SK-N-SH (cell line): ENCODE data around the gene LARP1. TPM values are rescaled to one million over a fixed set of nuclear protein-coding genes. Genes with fewer than 3 reads are reported as not detected.
"Not testable (repeated sequence)": the region's sequence is repeated elsewhere in the genome, so short reads cannot be mapped to it uniquely, and the experiment has no call there.

ENCODE experiments used
- CTCF ChIA-PET: fragments of 300-600, 350-600 bp; formaldehyde crosslinking; extraction: SDS; loops from one replicate; lab custom pipeline; 2021; lab: Yijun Ruan, JAX
- POLR2A ChIA-PET: fragments of 350-600 bp; sonication (Branson Sonifier 250); formaldehyde crosslinking; extraction: SDS; loops from one replicate; lab custom pipeline; 2020; ENCODE audit warnings: antibody characterized with exemption, inconsistent platforms; lab: Yijun Ruan, JAX
- DNase-seq: peaks from one replicate; pipeline ENCODE4 v3.0.0; 2012
- H2AFZ ChIP-seq: fragments of 200-600 bp; sonication (generic); 2 replicates; pipeline ENCODE4 v1.8.1; 2016; ENCODE audit warnings: antibody characterized with exemption, mild to moderate bottlenecking, low read depth
- H3F3A ChIP-seq: fragments of 200-600 bp; sonication (generic); replicated peaks from 2 replicates; pipeline ENCODE3; 2016; ENCODE audit warnings: antibody characterized with exemption, mild to moderate bottlenecking; ENCODE audit not compliant: insufficient read depth
- H3K27ac ChIP-seq, 2 experiments: fragments of 200-500 bp in 1 of 2; fragments of 200-600 bp in 1 of 2; sonication (Bioruptor generic) in 1 of 2; sonication (generic), shearing (Covaris generic) in 1 of 2; 2 replicates each; pipeline versions ENCODE4 v1.5.1 to v1.6.1; 2014 to 2016; ENCODE audit warnings: low read depth in 2 of 2, inconsistent platforms in 1 of 2, low read length in 1 of 2, mild to moderate bottlenecking in 1 of 2, mixed read lengths in 1 of 2
- H3K27me3 ChIP-seq: fragments of 200-600 bp; sonication (generic), shearing (Covaris generic); 2 replicates; pipeline ENCODE4 v1.6.1; 2016; ENCODE audit warnings: mixed run types; ENCODE audit not compliant: insufficient read depth
- H3K36me3 ChIP-seq, 2 experiments: fragments of 200-500 bp in 1 of 2; fragments of 200-600 bp in 1 of 2; sonication (Bioruptor generic) in 1 of 2; sonication (generic) in 1 of 2; replicated peaks in 1 of 2; 2 replicates each; pipeline versions ENCODE3 to v1.5.1; 2014 to 2016; ENCODE audit warnings: low read length in 1 of 2, mild to moderate bottlenecking in 1 of 2; ENCODE audit not compliant: insufficient read depth in 2 of 2, control insufficient read depth in 1 of 2
- H3K4me1 ChIP-seq, 2 experiments: fragments of 200-500 bp in 1 of 2; fragments of 200-600 bp in 1 of 2; sonication (Bioruptor generic) in 1 of 2; sonication (generic), shearing (Covaris generic) in 1 of 2; 2 replicates each; pipeline versions ENCODE4 v1.5.1 to v1.6.1; 2014 to 2016; ENCODE audit warnings: low read depth in 1 of 2, low read length in 1 of 2, mixed run types in 1 of 2; ENCODE audit not compliant: insufficient read depth in 2 of 2, control insufficient read depth in 1 of 2
- H3K4me2 ChIP-seq: fragments of 200-600 bp; sonication (generic), shearing (Covaris generic); 2 replicates; pipeline ENCODE4 v1.6.1; 2017; ENCODE audit warnings: mixed run types
- H3K4me3 ChIP-seq, 2 experiments: fragments of 200-500 bp in 1 of 2; fragments of 200-600 bp in 1 of 2; sonication (Bioruptor generic) in 1 of 2; sonication (generic), shearing (Covaris generic) in 1 of 2; 2 replicates each; pipeline versions ENCODE4 v1.5.1 to v1.8.1; 2014 to 2016; ENCODE audit warnings: low read depth in 2 of 2, inconsistent platforms in 1 of 2, low read length in 1 of 2, mild to moderate bottlenecking in 1 of 2, mixed read lengths in 1 of 2, moderate library complexity in 1 of 2
- H3K79me2 ChIP-seq: fragments of 200-600 bp; sonication (generic); 2 replicates; pipeline ENCODE4 v1.8.1; 2017; ENCODE audit warnings: mild to moderate bottlenecking; ENCODE audit not compliant: insufficient read depth
- H3K9ac ChIP-seq: fragments of 200-600 bp; sonication (generic); 2 replicates; pipeline ENCODE4 v1.6.1; 2017; ENCODE audit warnings: mixed run types
- H3K9me2 ChIP-seq: fragments of 200-600 bp; sonication (generic); 2 replicates; pipeline ENCODE4 v1.6.1; 2017; ENCODE audit warnings: mixed run types
- H3K9me3 ChIP-seq: fragments of 200-600 bp; sonication (generic); 2 replicates; pipeline ENCODE4 v1.6.1; 2017; ENCODE audit warnings: mixed run types, mild to moderate bottlenecking, moderate library complexity
- H4K20me1 ChIP-seq: fragments of 200-600 bp; sonication (generic); 2 replicates; pipeline ENCODE4 v1.6.1; 2017; ENCODE audit warnings: mild to moderate bottlenecking, mixed run types; ENCODE audit not compliant: insufficient read depth
- ELF1 ChIP-seq: IDR thresholded peaks from 2 replicates; pipeline ENCODE4 v1.4.0; 2012
- GATA2 ChIP-seq: sonication (generic); formaldehyde crosslinking; IDR thresholded peaks from 2 replicates; pipeline ENCODE4 v1.5.0; 2020; ENCODE audit warnings: mild to moderate bottlenecking, missing genetic modification reagents
- JUND ChIP-seq: IDR thresholded peaks from 2 replicates; pipeline ENCODE4 v1.4.0; 2012
- MXI1 ChIP-seq: IDR thresholded peaks from 2 replicates; pipeline ENCODE4 v1.6.1; 2012; ENCODE audit warnings: mild to moderate bottlenecking, low read depth, low read length, improper control_type of control experiment
- NRF1 ChIP-seq: IDR thresholded peaks from 2 replicates; pipeline ENCODE4 v1.6.1; 2012; ENCODE audit warnings: low read depth, mild to moderate bottlenecking, low read length
- PBX3 ChIP-seq: IDR thresholded peaks from 2 replicates; pipeline ENCODE4; 2012
- RCOR1 ChIP-seq: fragments of 150-350 bp; IDR thresholded peaks from 2 replicates; pipeline ENCODE4 v1.6.1; 2017; ENCODE audit warnings: antibody characterized with exemption, low read length
- REST ChIP-seq: IDR thresholded peaks from 2 replicates; pipeline ENCODE4 v1.6.1; 2012; ENCODE audit warnings: mild to moderate bottlenecking, low read depth, low read length, moderate library complexity
- SMC3 ChIP-seq: IDR thresholded peaks from 2 replicates; pipeline ENCODE4 v1.6.1; 2012; ENCODE audit warnings: low read depth, low read length, improper control_type of control experiment
- TCF12 ChIP-seq: IDR thresholded peaks from 2 replicates; pipeline ENCODE4 v1.4.0; 2012
- WGBS: methylation state at CpG from one replicate; pipeline ENCODE4 v1.1.6; 2017; ENCODE audit warnings: low lambda C conversion rate; 5-methylcytosine and 5-hydroxymethylcytosine counted together
- polyA plus RNA-seq, 3 experiments: library from polyadenylated mRNA; depleted of rRNA; stranded (reverse); fragments of >200 nt; gene quantifications; 2 replicates each; pipeline ENCODE4 v1.2.3, GENCODE V29; 2012

LARP1 gene
- polyA plus RNA-seq, 1 of the 3 experiments (the other 2 are of a cell fraction) = 57.4 TPM

- CTCF ChIA-PET = no interaction called here
Observed at GRCh38 chr5:154734370-154735248, 20.6 kb upstream of the LARP1 start.

GRCh38 chr5:154735362-154735761 is 19.8 kb upstream of the LARP1 start:
- H2AFZ ChIP-seq, CTCF ChIA-PET, H3F3A ChIP-seq, H3K36me3 ChIP-seq, H3K9me3 ChIP-seq, H3K9ac ChIP-seq, H3K27me3 ChIP-seq, H3K79me2 ChIP-seq, DNase-seq, H3K4me3 ChIP-seq, H4K20me1 ChIP-seq, H3K4me1 ChIP-seq, POLR2A ChIA-PET, H3K9me2 ChIP-seq, H3K27ac ChIP-seq, H3K4me2 ChIP-seq: not testable (repeated sequence)
- whole genome bisulfite sequencing = 97% methylated on average over 7 of the region's 7 CpGs

More at GRCh38 chr5:154734370-154735248, 20.6 kb upstream of the LARP1 start:
- H3K79me2 ChIP-seq = no peaks in the 10 kb centered on the region
- H2AFZ ChIP-seq = no peak overlapping the region
- no peaks in the 10 kb centered on the region for H3K27me3 ChIP-seq
- POLR2A ChIA-PET = no interaction called here
- H3K4me1 ChIP-seq = no peaks in the 10 kb centered on the region
- H3K36me3 ChIP-seq = no peaks in the 10 kb centered on the region
- no peak overlapping the region for H3K27ac ChIP-seq
- no peak for TF ChIP-seq NRF1
- TF ChIP-seq TCF12 = no peak
- TF ChIP-seq GATA2 (CRISPR knock-in tag) = no peak
- TF ChIP-seq REST = no peak
- TF ChIP-seq JUND = no peak
- TF ChIP-seq MXI1 = no peak
- TF ChIP-seq RCOR1 = no peak
- TF ChIP-seq ELF1 = no peak
- TF ChIP-seq SMC3 = no peak
- TF ChIP-seq PBX3 = no peak
- H3F3A ChIP-seq = no peaks in the 10 kb centered on the region
- no peaks in the 10 kb centered on the region for H3K9me2 ChIP-seq
- H3K4me2 ChIP-seq = no peak overlapping the region
- H3K4me3 ChIP-seq = no peak overlapping the region
- no peak overlapping the region for H3K9ac ChIP-seq
- H3K9me3 ChIP-seq = no peaks in the 10 kb centered on the region
- no peaks in the 10 kb centered on the region for H4K20me1 ChIP-seq
- WGBS = 86% methylated on average over 7 of the region's 7 CpGs
- no peak for DNase-seq

GRCh38 chr5:154736372-154736771 is 18.8 kb upstream of the LARP1 start:
- POLR2A ChIA-PET, H3K4me3 ChIP-seq, H2AFZ ChIP-seq, H3K9me2 ChIP-seq, H3K9ac ChIP-seq, H3K9me3 ChIP-seq, H3K4me2 ChIP-seq, DNase-seq, H3K79me2 ChIP-seq, H3K36me3 ChIP-seq, H4K20me1 ChIP-seq, CTCF ChIA-PET, H3K27ac ChIP-seq, H3K4me1 ChIP-seq, H3F3A ChIP-seq, H3K27me3 ChIP-seq: not testable (repeated sequence)
- WGBS = 100% methylated on average over 1 of the region's 1 CpG
